HL-60/S4 treated with phorbol 12-myristate 13-acetate at 8.2 ng/mL for 4 days and 3 days (cell line): Measurements from ENCODE around the gene NT5C1A.

Source experiments
- in situ Hi-C: fragments of 300-500 bp; cut with MboI; formaldehyde crosslinking; loops from 2 replicates; pipeline ENCODE4 v1.15.0; 2022; ENCODE audit warnings: low sequenced_read_pairs

Gene NT5C1A

GRCh38 chr1:39639305-39640130, 32.4 kb downstream of the NT5C1A start, which contains the start of gene HEYL:
HEYL (minus strand) TSS chr1:39639643; CDS start chr1:39639625, 18 bp downstream.
- in situ Hi-C loops = no loop called here

- in situ Hi-C loops = no loop called here
Observed at GRCh38 chr1:39638965-39639304, 33.0 kb downstream of the NT5C1A start.

GRCh38 chr1:39637361-39637760, 34.5 kb downstream of the NT5C1A start:
- in situ Hi-C loops = no loop called here

- in situ Hi-C loops = no loop called here
Observed at GRCh38 chr1:39635871-39636210, 36.1 kb downstream of the NT5C1A start.

- in situ Hi-C loops = no loop called here
Observed at GRCh38 chr1:39635205-39635870, 36.6 kb downstream of the NT5C1A start.

GRCh38 chr1:39633422-39633821, 38.5 kb downstream of the NT5C1A start:
- in situ Hi-C loops = no loop called here

- in situ Hi-C loops = no loop called here
Observed at GRCh38 chr1:39632682-39633417, 39.1 kb downstream of the NT5C1A start.

GRCh38 chr1:39632323-39632681, 39.6 kb downstream of the NT5C1A start:
- in situ Hi-C loops = no loop called here

- in situ Hi-C loops = no loop called here
Observed at GRCh38 chr1:39631361-39632322, 40.3 kb downstream of the NT5C1A start.

- in situ Hi-C loops = no loop called here
Observed at GRCh38 chr1:39628807-39629350, 43.0 kb downstream of the NT5C1A start.

- in situ Hi-C loops = no loop called here
Observed at GRCh38 chr1:39626646-39627045, 45.3 kb downstream of the NT5C1A start.

- in situ Hi-C loops = no loop called here
Observed at GRCh38 chr1:39625462-39626273, 46.2 kb downstream of the NT5C1A start.

- in situ Hi-C loops = no loop called here
Observed at GRCh38 chr1:39625009-39625408, 46.9 kb downstream of the NT5C1A start.

GRCh38 chr1:39623053-39623452, 48.9 kb downstream of the NT5C1A start:
- in situ Hi-C loops = no loop called here

- in situ Hi-C loops = no loop called here
Observed at GRCh38 chr1:39622427-39622826, 49.5 kb downstream of the NT5C1A start.

GRCh38 chr1:39620659-39621165, 51.2 kb downstream of the NT5C1A start:
- in situ Hi-C loops = no loop called here

- in situ Hi-C loops = no loop called here
Observed at GRCh38 chr1:39617488-39618049, 54.3 kb downstream of the NT5C1A start.

- in situ Hi-C loops = no loop called here
Observed at GRCh38 chr1:39615086-39615673, 56.7 kb downstream of the NT5C1A start.

- in situ Hi-C loops = no loop called here
Observed at GRCh38 chr1:39614488-39614887, 57.4 kb downstream of the NT5C1A start.
